H9 (cell line): ENCODE data around the gene CA12. TPM values are rescaled to one million over a fixed set of nuclear protein-coding genes. Genes with fewer than 3 reads are reported as not detected.

ENCODE experiments used
- DNase-seq: peaks from one replicate; pipeline ENCODE4 v3.0.0-alpha.2; 2017
- H2AFZ ChIP-seq: one replicate; pipeline ENCODE4 v1.6.1; 2013; ENCODE audit warnings: mild to moderate bottlenecking, low read length, control low read depth, moderate library complexity
- H2AK5ac ChIP-seq: 2 replicates; pipeline ENCODE4 v1.6.1; 2013; ENCODE audit warnings: low read length, control low read depth, mixed read lengths; ENCODE audit not compliant: insufficient read length
- H2BK120ac ChIP-seq: one replicate; pipeline ENCODE4 v1.6.1; 2013; ENCODE audit warnings: low read depth, mild to moderate bottlenecking, low read length, control low read depth, inconsistent platforms; ENCODE audit not compliant: poor library complexity, severe bottlenecking
- H2BK12ac ChIP-seq: 2 replicates; pipeline ENCODE4 v1.6.1; 2013; ENCODE audit warnings: low read length, control low read depth, mixed read lengths, low read depth; ENCODE audit not compliant: insufficient read length
- H2BK15ac ChIP-seq: 2 replicates; pipeline ENCODE4 v1.6.1; 2013; ENCODE audit warnings: low read depth, low read length, control low read depth
- H2BK20ac ChIP-seq: one replicate; pipeline ENCODE4 v1.6.1; 2013; ENCODE audit warnings: low read depth, mild to moderate bottlenecking, low read length, control low read depth, inconsistent platforms; ENCODE audit not compliant: poor library complexity, severe bottlenecking
- H2BK5ac ChIP-seq: 2 replicates; pipeline ENCODE4 v1.6.1; 2013; ENCODE audit warnings: low read length, control low read depth, mixed read lengths; ENCODE audit not compliant: insufficient read length
- H3K14ac ChIP-seq: 2 replicates; pipeline ENCODE4 v1.6.1; 2013; ENCODE audit warnings: low read length, control low read depth; ENCODE audit not compliant: insufficient read depth
- H3K18ac ChIP-seq: 2 replicates; pipeline ENCODE4 v1.6.1; 2013; ENCODE audit warnings: low read depth, mild to moderate bottlenecking, mixed read lengths, low read length, control low read depth; ENCODE audit not compliant: insufficient read length
- H3K23ac ChIP-seq: 2 replicates; pipeline ENCODE4 v1.6.1; 2013; ENCODE audit warnings: low read length, control low read depth, mixed read lengths, low read depth; ENCODE audit not compliant: insufficient read length
- H3K23me2 ChIP-seq: 2 replicates; pipeline ENCODE4 v1.6.1; 2013; ENCODE audit warnings: low read depth, mild to moderate bottlenecking, mixed read lengths, low read length, control low read depth; ENCODE audit not compliant: insufficient read length, poor library complexity, severe bottlenecking
- H3K27ac ChIP-seq: 2 replicates; pipeline ENCODE4 v1.5.1; 2013; ENCODE audit warnings: low read length, control low read depth, mixed read lengths, low read depth; ENCODE audit not compliant: insufficient read length
- H3K27me3 ChIP-seq: 2 replicates; pipeline ENCODE4 v1.6.1; 2013; ENCODE audit warnings: low read length, control low read depth, inconsistent platforms; ENCODE audit not compliant: insufficient read depth
- H3K4ac ChIP-seq: 2 replicates; pipeline ENCODE4 v1.6.1; 2013; ENCODE audit warnings: low read depth, mild to moderate bottlenecking, control low read depth, inconsistent platforms, low read length, moderate library complexity
- H3K4me1 ChIP-seq: 2 replicates; pipeline ENCODE4 v1.6.1; 2013; ENCODE audit warnings: low read length, control low read depth, inconsistent platforms; ENCODE audit not compliant: insufficient read depth
- H3K4me2 ChIP-seq: 2 replicates; pipeline ENCODE4 v1.6.1; 2013; ENCODE audit warnings: low read length, control low read depth, mixed read lengths; ENCODE audit not compliant: insufficient read length, insufficient read depth
- H3K56ac ChIP-seq: 2 replicates; pipeline ENCODE4 v1.6.1; 2013; ENCODE audit warnings: low read depth, mild to moderate bottlenecking, mixed read lengths, low read length, control low read depth; ENCODE audit not compliant: insufficient read length
- H3K79me1 ChIP-seq: 2 replicates; pipeline ENCODE4 v1.6.1; 2013; ENCODE audit warnings: low read depth, mild to moderate bottlenecking, moderate library complexity, low read length, control low read depth, inconsistent platforms; ENCODE audit not compliant: insufficient read depth, poor library complexity, severe bottlenecking
- H3K79me2 ChIP-seq: 2 replicates; pipeline ENCODE4 v1.6.1; 2013; ENCODE audit warnings: low read length, control low read depth, inconsistent platforms; ENCODE audit not compliant: insufficient read depth
- H3K9ac ChIP-seq: 2 replicates; pipeline ENCODE4 v1.6.1; 2013; ENCODE audit warnings: low read length, control low read depth, mixed read lengths; ENCODE audit not compliant: insufficient read length; ENCODE audit errors: extremely low read depth
- H3K9me3 ChIP-seq: one replicate; pipeline ENCODE4 v1.6.1; 2013; ENCODE audit warnings: low read depth, low read length, inconsistent platforms; ENCODE audit not compliant: control insufficient read depth
- H3T11ph ChIP-seq: one replicate; pipeline ENCODE4 v1.6.1; 2013; ENCODE audit warnings: mild to moderate bottlenecking, low read length, control low read depth, inconsistent platforms
- H4K20me1 ChIP-seq: one replicate; pipeline ENCODE4 v1.6.1; 2013; ENCODE audit not compliant: control insufficient read depth, insufficient read length, insufficient read depth
- H4K5ac ChIP-seq: 2 replicates; pipeline ENCODE4 v1.6.1; 2013; ENCODE audit warnings: low read depth, mild to moderate bottlenecking, mixed read lengths, low read length, control low read depth; ENCODE audit not compliant: insufficient read length
- H4K8ac ChIP-seq: replicated peaks from 2 replicates; pipeline ENCODE4 v1.6.1; 2013; ENCODE audit warnings: low read length, control low read depth, mixed read lengths, low read depth; ENCODE audit not compliant: insufficient read length
- H4K91ac ChIP-seq: 2 replicates; pipeline ENCODE4 v1.6.1; 2013; ENCODE audit warnings: low read depth, mild to moderate bottlenecking, moderate library complexity, mixed read lengths, low read length, control low read depth; ENCODE audit not compliant: insufficient read length
- H3K27ac Mint-ChIP-seq, 3 experiments: 2 replicates in 2 of 3; 3 replicates in 1 of 3; pipeline ENCODE4 v1.8.0; 2020 to 2021; ENCODE audit warnings: mixed read lengths in 3 of 3, mild to moderate bottlenecking in 1 of 3, moderate library complexity in 1 of 3
- H3K27me3 Mint-ChIP-seq: 2 replicates; pipeline ENCODE4 v1.8.0; 2021; ENCODE audit warnings: low read depth, mild to moderate bottlenecking, moderate library complexity, mixed read lengths
- H3K36me3 Mint-ChIP-seq, 3 experiments: 2 replicates in 2 of 3; 3 replicates in 1 of 3; pipeline ENCODE4 v1.8.0; 2020 to 2021; ENCODE audit warnings: low read depth in 3 of 3, mixed read lengths in 3 of 3; ENCODE audit not compliant: insufficient read depth in 1 of 3
- H3K4me1 Mint-ChIP-seq, 2 experiments: 2 replicates each; pipeline ENCODE4 v1.8.0; 2020; ENCODE audit warnings: mixed read lengths in 2 of 2
- H3K4me3 Mint-ChIP-seq, 2 experiments: 2 replicates in 1 of 2; 3 replicates in 1 of 2; pipeline ENCODE4 v1.8.0; 2020 to 2021; ENCODE audit warnings: mild to moderate bottlenecking in 2 of 2, mixed read lengths in 2 of 2, moderate library complexity in 1 of 2
- H3K9me3 Mint-ChIP-seq, 2 experiments: 2 replicates in 1 of 2; 3 replicates in 1 of 2; pipeline ENCODE4 v1.8.0; 2020; ENCODE audit warnings: mild to moderate bottlenecking in 2 of 2, mixed read lengths in 2 of 2, moderate library complexity in 1 of 2
- WGBS: extraction: QIAGEN DNeasy Blood & Tissue Kit; methylation state at CpG from one replicate; pipeline ENCODE4 v1.1.7; 2013; ENCODE audit warnings: missing lambda C conversion rate, low lambda C conversion rate, mixed read lengths; ENCODE audit not compliant: insufficient read length; ENCODE audit errors: extremely low coverage; 5-methylcytosine and 5-hydroxymethylcytosine counted together
- total RNA-seq: library from RNA; stranded (reverse); gene quantifications from 2 replicates; pipeline ENCODE4 v1.2.1, GENCODE V29; 2021
- TF ChIP-seq, protein P1 (sequence below): fragments of 200-600 bp; sonication (generic); conservative IDR thresholded peaks from 3 replicates; pipeline ENCODE4 v1.8.0; 2021; ENCODE audit warnings: antibody characterized with exemption, mild to moderate bottlenecking

CA12 gene
- total RNA-seq, 1 experiment from 2014 or later = 0.68 TPM

DNA sequence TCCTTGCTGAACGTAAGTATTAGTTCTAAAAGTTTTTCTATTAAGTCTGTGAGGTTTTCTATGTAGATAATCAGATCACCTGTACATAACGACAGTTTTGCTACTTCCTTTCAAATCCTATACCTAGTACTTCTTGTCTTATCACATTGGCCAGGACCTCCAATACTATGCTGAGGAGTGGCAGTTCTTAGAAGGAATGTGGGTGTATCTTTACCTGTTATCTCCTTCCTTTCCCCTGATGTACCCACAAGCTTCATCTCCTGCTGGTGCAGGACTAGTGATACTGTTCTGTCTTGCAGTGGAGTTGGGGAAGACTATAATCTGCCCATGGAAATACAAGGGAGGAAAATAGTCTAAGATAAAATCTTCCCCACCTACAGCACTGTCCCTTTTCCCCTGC is 16.8 kb upstream of the CA12 start:
- Histone ChIP-seq H3K9me3 (no peaks in the 10 kb centered on the region), H2BK20ac (no peak overlapping the region), H4K20me1 (no peaks in the 10 kb centered on the region), H3K27ac (no peak overlapping the region), H3K27me3 (peaks cover 7% of the 10 kb centered on the region; the same call in 1 of the 2 replicates), H3K18ac (no peak overlapping the region), H3T11ph (no peak overlapping the region), H3K4me2 (no peak overlapping the region), H3K4me1 (peaks cover 4% of the 10 kb centered on the region; the same call in 1 of the 2 replicates), H3K79me2 (no peaks in the 10 kb centered on the region), H2AK5ac (no peak overlapping the region), H4K5ac (no peak overlapping the region), H3K14ac (no peak overlapping the region), H3K23me2 (no peaks in the 10 kb centered on the region), H3K9ac (no peak overlapping the region), H3K23ac (no peak overlapping the region), H4K91ac (no peak overlapping the region), H3K79me1 (no peaks in the 10 kb centered on the region), H3K4ac (no peak overlapping the region), H2BK5ac (no peak overlapping the region), H2AFZ (no peak overlapping the region), H2BK120ac (no peak overlapping the region), H2BK15ac (no peak overlapping the region), H3K56ac (no peak overlapping the region), H2BK12ac (no peak overlapping the region), H4K8ac (no peak overlapping the region)
- Mint-ChIP-seq H3K4me3 (no peak overlapping the region), H3K9me3 (no peaks in the 10 kb centered on the region; a peak in 1 of 5 replicates), H3K4me1 (peaks cover 27 to 31% of the 10 kb centered on the region in 2 experiments), H3K27ac (no peak overlapping the region), H3K27me3 (peaks cover 60% of the 10 kb centered on the region), H3K36me3 (no peaks in the 10 kb centered on the region)
- no CpG with 5 or more reads among the region's 2 CpGs for WGBS
- no peak for DNase-seq
- TF ChIP-seq, protein P1, sequence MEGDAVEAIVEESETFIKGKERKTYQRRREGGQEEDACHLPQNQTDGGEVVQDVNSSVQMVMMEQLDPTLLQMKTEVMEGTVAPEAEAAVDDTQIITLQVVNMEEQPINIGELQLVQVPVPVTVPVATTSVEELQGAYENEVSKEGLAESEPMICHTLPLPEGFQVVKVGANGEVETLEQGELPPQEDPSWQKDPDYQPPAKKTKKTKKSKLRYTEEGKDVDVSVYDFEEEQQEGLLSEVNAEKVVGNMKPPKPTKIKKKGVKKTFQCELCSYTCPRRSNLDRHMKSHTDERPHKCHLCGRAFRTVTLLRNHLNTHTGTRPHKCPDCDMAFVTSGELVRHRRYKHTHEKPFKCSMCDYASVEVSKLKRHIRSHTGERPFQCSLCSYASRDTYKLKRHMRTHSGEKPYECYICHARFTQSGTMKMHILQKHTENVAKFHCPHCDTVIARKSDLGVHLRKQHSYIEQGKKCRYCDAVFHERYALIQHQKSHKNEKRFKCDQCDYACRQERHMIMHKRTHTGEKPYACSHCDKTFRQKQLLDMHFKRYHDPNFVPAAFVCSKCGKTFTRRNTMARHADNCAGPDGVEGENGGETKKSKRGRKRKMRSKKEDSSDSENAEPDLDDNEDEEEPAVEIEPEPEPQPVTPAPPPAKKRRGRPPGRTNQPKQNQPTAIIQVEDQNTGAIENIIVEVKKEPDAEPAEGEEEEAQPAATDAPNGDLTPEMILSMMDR = no peak
